Cortex of kidney (tissue), 1 donor: ENCODE data around the gene NFE2L3.
A peak's percentile ranks its signal among the peaks of the same experiment; 100 is the strongest.

Source experiments
- DNase-seq: peaks from one replicate; lab custom pipeline; 2025; lab: John Stamatoyannopoulos, UW

Gene NFE2L3

DNA sequence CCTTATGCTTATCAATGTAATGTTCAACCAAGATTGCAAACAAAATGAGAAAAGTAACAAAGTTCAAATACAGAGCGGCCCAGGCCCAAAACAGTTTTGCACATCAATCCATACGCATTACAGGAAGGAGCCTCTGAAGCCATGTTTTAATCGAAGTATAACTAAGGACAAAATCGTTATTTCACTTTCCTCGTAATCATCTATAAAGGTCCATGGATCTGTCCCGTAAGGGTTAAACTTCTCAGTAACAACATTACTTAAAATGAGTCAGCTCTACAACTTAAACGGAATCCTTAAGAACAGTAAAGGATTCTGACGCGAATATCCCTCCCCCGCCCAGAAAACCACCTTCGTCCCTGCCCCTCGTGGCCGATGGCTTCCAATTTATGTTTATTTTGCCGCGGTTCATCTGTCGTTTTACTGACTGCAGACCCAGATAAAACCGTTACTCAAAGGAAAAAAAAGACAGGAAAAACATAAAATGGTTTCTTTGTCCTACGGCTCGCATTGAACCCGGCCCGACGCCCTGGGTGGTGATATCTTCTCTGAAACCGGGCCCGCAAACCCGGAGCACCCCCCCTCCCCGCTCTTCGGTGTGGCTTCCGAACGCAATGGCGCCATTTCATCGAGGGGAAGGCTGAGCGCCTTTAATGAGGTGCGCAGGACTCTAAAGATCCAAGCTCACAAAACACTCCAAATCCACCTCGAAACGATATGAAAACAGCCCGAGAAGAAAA lies 47.5 kb downstream of the NFE2L3 start:
- no peak for DNase-seq

DNA sequence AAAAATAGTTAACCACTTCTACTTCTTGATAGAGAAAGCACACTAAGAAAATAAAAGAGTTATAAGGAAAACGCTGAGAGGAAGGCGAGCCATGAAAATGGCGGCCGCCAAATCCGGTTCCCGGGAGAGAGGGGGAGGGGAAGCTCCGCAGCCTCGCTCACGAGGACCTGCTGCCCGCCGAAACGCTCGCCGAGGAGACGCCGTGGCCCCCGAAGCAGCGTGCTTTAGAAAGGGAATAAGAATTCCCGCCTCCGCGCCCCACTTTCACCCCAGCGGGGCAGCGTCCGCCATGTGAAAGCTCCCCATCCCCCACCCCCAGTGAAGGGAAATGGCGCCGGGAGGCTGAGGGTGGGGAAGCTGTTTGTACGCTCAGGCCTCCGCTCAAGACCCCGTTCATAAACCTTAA lies 48.0 kb downstream of the NFE2L3 start:
- DNase-seq, result no peak

DNA sequence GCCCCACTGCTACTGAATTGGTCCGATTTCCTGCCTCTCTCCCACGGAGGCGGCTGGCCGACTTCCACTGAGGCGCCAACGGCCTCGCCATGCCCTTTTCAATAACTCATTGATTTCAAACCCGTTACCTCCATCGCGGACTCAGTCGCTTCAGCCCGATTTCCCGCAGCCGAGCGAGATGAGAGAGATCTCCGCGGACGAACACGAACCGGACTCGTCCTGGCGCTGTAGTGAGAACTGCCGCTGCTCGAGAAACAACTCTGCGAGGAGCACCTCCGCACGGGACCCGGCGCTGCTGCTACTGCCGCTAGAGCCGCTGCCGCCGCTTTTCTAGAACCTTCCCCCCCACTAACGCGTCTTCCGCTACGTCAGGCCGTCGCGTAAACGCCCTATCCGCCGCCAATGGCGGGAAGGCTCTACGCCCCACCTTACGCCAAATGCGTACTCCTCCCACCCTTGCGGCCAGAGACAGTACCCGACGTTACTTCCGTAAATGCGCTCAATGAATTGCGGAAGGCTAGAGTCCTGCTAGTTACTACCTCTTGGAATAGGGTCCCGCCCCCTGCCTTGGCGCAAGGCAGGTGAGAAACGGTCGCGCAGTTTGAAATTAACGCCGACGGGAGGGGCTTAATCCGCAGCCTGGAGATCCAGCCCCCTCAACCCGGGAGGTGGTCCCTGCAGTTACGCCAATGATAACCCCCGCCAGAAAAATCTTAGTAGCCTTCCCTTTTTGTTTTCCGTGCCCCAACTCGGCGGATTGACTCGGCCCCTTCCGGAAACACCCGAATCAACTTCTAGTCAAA lies 48.6 kb downstream of the NFE2L3 start, which contains the start of gene HNRNPA2B1:
TSS of gene HNRNPA2B1 (minus strand) at position 303 of the 803 bp plus-strand sequence. CDS start at position 134, 169 bp downstream.
- peak; percentile 75 for DNase-seq

DNA sequence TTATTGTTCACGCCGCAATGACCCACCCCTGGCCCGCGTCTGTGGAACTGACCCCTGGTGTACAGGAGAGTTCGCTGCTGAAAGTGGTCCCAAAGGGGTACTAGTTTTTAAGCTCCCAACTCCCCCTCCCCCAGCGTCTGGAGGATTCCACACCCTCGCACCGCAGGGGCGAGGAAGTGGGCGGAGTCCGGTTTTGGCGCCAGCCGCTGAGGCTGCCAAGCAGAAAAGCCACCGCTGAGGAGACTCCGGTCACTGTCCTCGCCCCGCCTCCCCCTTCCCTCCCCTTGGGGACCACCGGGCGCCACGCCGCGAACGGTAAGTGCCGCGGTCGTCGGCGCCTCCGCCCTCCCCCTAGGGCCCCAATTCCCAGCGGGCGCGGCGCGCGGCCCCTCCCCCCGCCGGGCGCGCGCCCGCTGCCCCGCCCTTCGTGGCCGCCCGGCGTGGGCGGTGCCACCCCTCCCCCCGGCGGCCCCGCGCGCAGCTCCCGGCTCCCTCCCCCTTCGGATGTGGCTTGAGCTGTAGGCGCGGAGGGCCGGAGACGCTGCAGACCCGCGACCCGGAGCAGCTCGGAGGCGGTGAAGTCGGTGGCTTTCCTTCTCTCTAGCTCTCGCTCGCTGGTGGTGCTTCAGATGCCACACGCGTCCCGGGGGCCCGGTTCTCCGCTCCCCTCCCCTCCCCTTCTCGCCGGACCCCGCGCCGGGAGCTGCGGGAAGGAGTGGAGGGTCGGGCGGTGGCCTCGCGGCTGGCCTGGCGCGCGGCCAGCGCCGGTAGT lies 49.4 kb downstream of the NFE2L3 start, which contains the start of gene CBX3:
TSS of gene CBX3 (plus strand) at position 499 of the 772 bp plus-strand sequence. CDS start 1,254 bp downstream, outside the sequence.
- DNase-seq, result peak; percentile 87

DNA sequence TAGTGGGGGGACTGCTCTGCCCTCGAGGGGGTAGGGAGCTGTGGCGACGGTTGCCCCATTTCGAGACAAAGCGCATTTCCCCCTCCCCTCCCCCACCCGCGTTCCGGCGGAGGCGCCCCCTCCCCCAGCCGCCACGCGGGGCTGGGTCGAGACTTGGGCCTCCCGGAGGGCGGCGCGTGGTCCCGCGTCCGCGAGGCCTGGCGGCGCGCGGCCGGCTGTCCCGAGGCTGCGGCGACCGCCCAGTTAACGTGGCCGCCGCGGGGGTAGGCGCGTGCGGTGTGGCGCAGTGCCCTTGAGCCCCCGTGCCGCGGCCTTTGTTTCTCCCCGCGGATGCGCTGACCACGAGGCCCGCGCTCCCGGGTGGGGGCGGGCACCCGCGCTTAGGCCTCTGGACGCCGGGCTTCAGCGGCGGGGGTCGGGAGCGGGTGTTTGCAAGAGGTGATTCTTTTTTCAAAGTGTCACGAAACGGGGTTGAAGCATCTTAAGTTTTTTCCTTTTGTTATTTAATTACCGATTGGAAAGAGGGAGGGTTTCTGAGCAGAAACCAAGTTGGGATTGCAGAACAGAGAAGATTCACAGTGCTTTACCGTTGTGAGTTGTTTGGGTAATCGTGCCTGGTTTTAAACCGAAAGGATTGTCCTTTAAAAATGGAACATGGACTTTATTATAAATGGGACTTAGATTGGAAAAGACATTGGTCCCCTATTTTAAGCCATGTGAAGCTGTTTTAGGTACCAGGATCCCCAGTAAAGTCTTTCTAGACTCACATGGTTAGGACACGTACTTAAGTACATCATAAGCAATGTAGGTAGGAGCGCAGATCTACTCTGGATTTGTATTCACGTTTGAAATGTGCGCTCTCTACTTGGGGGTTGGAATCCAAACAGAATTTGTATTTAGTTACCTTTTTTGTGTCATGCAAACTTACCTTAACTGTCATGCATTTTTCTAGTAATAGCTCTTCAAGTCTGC lies 50.3 kb downstream of the NFE2L3 start:
- DNase-seq, result no peak

DNA sequence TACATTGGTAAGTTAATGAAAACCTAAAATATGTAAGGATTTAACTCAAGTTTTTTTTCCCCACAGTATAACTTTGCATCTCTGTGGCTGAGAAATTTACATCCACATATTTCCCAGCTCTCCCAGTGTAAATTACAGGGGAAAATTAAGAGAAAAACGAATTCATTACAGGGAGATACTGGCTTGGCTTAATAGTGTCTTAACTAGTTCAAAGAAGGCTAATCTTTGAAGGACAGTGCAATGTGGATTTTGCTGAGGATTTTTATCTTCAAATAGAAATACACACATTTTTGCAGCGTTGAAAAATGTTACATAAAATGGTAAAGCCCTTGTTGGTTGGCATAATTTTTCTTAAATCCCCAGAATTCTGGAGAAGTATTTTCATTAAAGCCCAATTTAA lies 51.0 kb downstream of the NFE2L3 start:
- DNase-seq, result no peak

DNA sequence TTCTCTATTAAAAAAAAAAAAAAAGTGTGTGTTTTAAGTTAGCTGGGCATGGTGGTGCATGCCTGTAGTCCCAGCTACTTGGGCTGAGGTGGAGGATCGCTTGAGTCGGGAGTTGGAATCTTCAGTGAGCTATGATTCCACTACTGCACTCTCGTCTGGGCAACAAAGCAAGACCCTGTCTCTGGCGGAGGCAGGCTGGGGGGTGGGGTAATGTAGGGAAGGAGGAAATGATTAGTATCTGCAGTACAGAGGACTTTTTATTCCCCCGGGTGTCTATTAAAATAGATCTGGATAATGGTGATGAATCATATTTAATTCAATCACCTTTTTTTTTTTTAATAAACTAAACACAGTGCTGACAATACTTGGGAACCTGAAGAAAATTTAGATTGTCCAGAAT lies 56.0 kb downstream of the NFE2L3 start:
- DNase-seq, result no peak

DNA sequence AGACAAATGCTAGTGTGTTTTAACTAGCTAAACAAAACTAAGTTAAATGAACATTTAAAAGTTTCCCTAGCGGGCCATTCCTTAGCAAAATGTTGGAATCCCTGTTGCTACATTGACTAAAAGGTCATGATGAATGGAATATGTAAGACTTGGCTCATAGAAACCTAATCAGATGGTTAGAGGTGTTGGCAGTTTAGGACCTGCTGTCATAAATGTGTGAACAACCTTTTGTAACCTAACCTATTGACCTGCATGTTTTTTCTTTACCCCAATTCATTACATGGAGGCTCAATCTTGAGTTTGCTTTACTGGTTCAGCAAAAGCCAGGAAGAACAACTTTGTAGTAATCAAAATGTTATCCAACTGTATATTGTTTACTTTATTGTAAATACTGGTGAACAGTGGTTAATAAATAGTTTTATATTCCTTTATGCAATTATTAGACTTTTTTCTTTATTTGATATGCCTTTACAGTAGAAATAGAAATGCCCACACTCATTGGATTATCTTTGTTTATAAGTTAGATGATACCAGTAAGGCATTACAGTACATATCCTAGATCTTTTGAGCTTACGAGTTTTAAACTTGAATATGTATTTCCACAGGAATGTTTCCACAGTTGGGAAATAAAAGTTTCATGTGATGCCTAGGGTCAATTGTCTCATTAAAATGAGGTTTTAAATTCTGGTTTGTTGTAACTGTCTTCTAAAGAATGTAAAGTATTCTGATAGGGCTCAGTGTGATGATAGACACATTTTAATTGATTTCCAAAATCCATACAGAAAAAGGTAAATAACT lies 61.1 kb downstream of the NFE2L3 start:
- no peak for DNase-seq

DNA sequence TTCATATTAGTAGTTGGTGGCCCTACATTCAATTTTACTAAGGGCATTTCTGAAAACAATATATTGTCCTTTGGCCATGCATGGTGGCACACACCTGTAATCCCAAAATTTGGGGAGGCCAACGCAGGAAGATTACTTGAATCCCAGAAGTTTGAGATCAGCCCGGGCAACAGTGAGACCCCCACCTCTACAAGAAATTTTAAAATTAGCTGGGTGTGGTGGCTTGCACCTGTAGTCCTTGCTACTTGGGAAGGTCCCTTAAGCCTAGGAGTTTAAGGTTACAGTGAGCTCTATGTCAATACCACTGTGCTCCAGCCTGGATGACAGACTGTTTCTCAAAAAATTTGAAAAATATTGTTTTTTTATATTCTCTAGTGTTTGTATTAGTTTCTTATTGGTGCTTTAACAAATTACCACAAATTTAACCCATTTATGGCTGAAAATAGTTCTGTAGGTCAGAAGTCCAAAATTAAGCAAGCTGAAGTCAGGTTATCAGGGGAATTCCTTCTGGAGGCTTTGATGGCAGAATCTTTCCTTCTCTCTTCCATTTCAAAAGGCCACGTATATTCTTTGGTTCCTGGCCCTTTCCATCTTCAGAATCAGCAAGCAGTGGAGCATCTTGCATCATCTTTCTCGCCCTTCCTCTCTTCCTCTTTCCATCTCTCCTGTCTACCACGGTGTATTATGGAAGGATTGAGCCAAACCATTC lies 62.0 kb downstream of the NFE2L3 start:
- no peak for DNase-seq

DNA sequence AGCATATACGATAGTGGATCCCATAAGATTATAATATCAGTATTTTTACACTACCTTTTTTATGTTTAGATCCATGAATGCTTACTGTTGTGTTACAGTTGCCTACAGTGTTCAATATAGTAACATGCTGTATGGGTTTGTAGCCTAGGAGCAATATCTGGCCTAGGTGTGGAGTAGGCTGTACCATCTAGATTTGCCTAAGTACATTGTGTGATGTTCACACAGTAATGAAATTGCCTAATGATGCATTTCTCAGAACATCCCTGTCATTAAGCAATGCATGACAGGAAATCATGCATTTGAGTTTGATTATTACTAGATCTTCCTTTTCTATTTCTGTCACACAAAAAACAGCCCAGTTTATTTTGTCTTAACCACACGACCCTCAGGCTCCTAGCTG lies 64.1 kb downstream of the NFE2L3 start:
- DNase-seq, result no peak

DNA sequence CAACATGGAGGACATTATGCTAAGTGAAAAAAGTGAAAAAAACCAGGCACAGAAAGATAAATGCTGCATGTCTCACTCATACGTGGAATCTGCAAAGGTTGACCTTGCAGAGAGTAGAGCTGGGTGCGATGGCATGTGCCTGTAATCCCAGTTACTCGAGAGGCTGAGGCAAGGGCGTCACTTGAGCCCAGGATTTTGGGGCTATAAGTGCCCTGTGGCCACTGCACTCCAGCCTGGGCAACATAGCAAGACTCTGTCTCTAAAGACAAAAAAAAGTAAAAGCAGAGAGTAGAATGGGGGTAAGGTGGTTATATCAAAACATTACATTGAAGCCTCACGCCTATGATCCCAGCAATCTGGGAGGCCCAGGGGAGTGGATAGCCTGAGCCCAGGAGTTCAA lies 72.4 kb downstream of the NFE2L3 start:
- no peak for DNase-seq

DNA sequence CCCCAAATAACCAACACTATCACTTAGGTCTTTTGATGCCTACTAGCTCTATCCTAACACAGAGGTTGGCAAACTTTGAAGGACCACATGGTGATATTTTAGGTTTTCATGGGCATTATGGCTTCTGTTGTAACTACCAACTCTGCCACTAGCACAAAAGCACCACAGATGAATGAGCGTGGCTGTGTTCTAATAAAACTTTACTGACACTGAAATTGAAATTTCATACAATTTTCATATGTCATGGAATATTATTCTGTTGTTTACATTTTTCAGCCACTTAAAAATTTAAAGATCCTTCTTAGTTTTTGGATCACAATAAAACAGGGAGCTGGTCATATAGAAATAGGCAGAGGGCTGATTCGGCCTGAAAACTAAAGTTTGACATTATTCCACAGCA lies 76.0 kb downstream of the NFE2L3 start:
- no peak for DNase-seq

DNA sequence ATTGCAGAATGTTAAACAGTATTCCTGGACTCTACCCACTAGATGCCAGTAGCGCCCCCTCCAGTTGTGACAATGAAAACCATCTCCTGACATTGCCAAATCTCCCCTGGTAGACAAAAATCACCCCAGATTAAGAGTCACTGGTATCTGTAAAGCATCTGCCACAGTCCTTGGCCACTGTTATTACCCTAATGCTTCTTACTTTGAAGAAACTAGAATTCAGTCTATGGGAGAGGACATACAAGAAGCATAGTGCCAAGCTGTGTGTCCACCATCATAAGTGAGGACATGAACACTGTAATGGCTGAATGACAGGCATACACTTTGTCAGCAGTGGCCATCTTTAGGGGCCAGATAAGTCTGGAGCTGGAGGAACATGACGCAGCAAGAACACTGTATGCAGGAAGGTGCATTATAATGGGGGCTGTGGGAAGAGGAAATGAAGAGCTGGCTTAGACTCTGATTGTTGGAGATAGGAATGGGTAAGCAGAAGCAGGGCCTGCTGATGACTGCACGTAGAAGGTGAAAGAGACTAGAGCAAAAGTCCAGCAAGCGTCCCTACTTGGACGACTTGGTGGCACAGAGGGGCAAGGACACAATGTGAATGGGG lies 82.0 kb downstream of the NFE2L3 start:
- DNase-seq, result no peak
